H1 (cell line): ENCODE results near the gene MPPED2. TPM values are rescaled to one million over a fixed set of nuclear protein-coding genes. Genes with fewer than 3 reads are reported as not detected.

Experiments used
- CTCF ChIA-PET: fragments of 300-600 bp; sonication (Branson Sonifier 250); formaldehyde crosslinking; loops from one replicate; lab custom pipeline; 2021; ENCODE audit not compliant: partially characterized antibody; lab: Charles Lee
- POLR2A ChIA-PET: fragments of 300-600 bp; sonication (Branson Sonifier 250); formaldehyde crosslinking; loops from one replicate; lab custom pipeline; 2021; ENCODE audit warnings: inconsistent platforms; ENCODE audit not compliant: partially characterized antibody; lab: Charles Lee
- DNase-seq, 2 experiments: peaks; one replicate each; pipeline versions ENCODE4 v3.0.0 to v3.0.0-alpha.2; 2010 to 2022; ENCODE audit warnings: low spot score in 2 of 2, low read depth in 1 of 2, mixed read lengths in 1 of 2
- FAIRE-seq: peaks from 2 replicates; lab custom pipeline; 2011; peaks lifted over from hg19 to GRCh38; lab: Jason Lieb, UNC
- H2AFZ ChIP-seq: 2 replicates; pipeline ENCODE4 v1.8.1; 2012; ENCODE audit warnings: low read length, inconsistent platforms
- H2AK5ac ChIP-seq: 2 replicates; pipeline ENCODE4 v1.6.1; 2013; ENCODE audit warnings: low read depth, low read length
- H2BK120ac ChIP-seq: replicated peaks from 2 replicates; pipeline ENCODE3; 2013; ENCODE audit warnings: low read depth, low read length, inconsistent platforms
- H2BK12ac ChIP-seq: 2 replicates; pipeline ENCODE4 v1.6.1; 2013; ENCODE audit warnings: low read depth, low read length
- H2BK15ac ChIP-seq: 2 replicates; pipeline ENCODE4 v1.6.1; 2013; ENCODE audit warnings: low read length
- H2BK20ac ChIP-seq: 2 replicates; pipeline ENCODE4 v1.6.1; 2013; ENCODE audit warnings: low read length
- H2BK5ac ChIP-seq: 2 replicates; pipeline ENCODE4 v1.6.1; 2013; ENCODE audit warnings: low read depth, low read length
- H3K14ac ChIP-seq: 2 replicates; pipeline ENCODE4 v1.6.1; 2013; ENCODE audit warnings: inconsistent platforms; ENCODE audit not compliant: insufficient read length
- H3K18ac ChIP-seq: 2 replicates; pipeline ENCODE4 v1.6.1; 2013; ENCODE audit warnings: low read length; ENCODE audit errors: extremely low read depth
- H3K23ac ChIP-seq: 2 replicates; pipeline ENCODE4 v1.6.1; 2013; ENCODE audit warnings: inconsistent platforms; ENCODE audit not compliant: insufficient read length
- H3K23me2 ChIP-seq: 2 replicates; pipeline ENCODE4 v1.6.1; 2013; ENCODE audit warnings: low read depth, low read length
- H3K27ac ChIP-seq: 2 replicates; pipeline ENCODE4 v1.6.1; 2011; ENCODE audit warnings: low read depth, low read length, inconsistent platforms
- H3K27me3 ChIP-seq, 4 experiments: replicated peaks in 1 of 4; 1 replicate in 1 of 4; 2 replicates in 3 of 4; pipeline versions ENCODE4 v1.6.1 to v1.8.1; 2011 to 2013; ENCODE audit warnings: low read length in 3 of 4, mild to moderate bottlenecking in 3 of 4, inconsistent platforms in 2 of 4, mixed read lengths in 2 of 4, moderate library complexity in 1 of 4; ENCODE audit not compliant: control insufficient read depth in 3 of 4, insufficient read depth in 3 of 4; ENCODE audit errors: extremely low read depth in 1 of 4
- H3K36me3 ChIP-seq, 4 experiments: 2 replicates each; pipeline versions ENCODE4 v1.6.1 to v1.8.1; 2011 to 2013; ENCODE audit warnings: mild to moderate bottlenecking in 4 of 4, low read length in 3 of 4, moderate library complexity in 2 of 4, control low read depth in 1 of 4, inconsistent platforms in 1 of 4; ENCODE audit not compliant: insufficient read depth in 4 of 4, control insufficient read depth in 2 of 4
- H3K4ac ChIP-seq: replicated peaks from 2 replicates; pipeline ENCODE3; 2013; ENCODE audit warnings: low read length, low read depth, mixed read lengths, inconsistent platforms; ENCODE audit not compliant: insufficient read length
- H3K4me1 ChIP-seq, 4 experiments: replicated peaks in 1 of 4; 1 replicate in 1 of 4; 2 replicates in 3 of 4; pipeline versions ENCODE4 v1.6.1 to v1.8.1; 2011 to 2013; ENCODE audit warnings: low read length in 3 of 4, inconsistent platforms in 2 of 4, mixed read lengths in 1 of 4; ENCODE audit not compliant: insufficient read depth in 4 of 4, control insufficient read depth in 3 of 4
- H3K4me2 ChIP-seq, 2 experiments: 2 replicates each; pipeline versions ENCODE4 v1.6.1 to v1.8.1; 2011 to 2013; ENCODE audit warnings: low read depth in 2 of 2, low read length in 2 of 2, control low read depth in 1 of 2, inconsistent platforms in 1 of 2, mild to moderate bottlenecking in 1 of 2; ENCODE audit not compliant: insufficient read depth in 1 of 2
- H3K4me3 ChIP-seq, 4 experiments: fragments of 200-600, 300-600 bp in 1 of 4; sonication (generic), shearing (Covaris generic), sonication (Bioruptor Twin) in 1 of 4; 2 replicates each; pipeline versions ENCODE4 v1.5.1 to v1.8.1; 2011 to 2016; ENCODE audit warnings: low read length in 4 of 4, low read depth in 3 of 4, control low read depth in 2 of 4, inconsistent platforms in 2 of 4, mild to moderate bottlenecking in 2 of 4, mixed read lengths in 1 of 4, moderate library complexity in 1 of 4; ENCODE audit not compliant: insufficient read depth in 2 of 4; ENCODE audit errors: extremely low read depth in 1 of 4
- H3K56ac ChIP-seq: replicated peaks from 2 replicates; pipeline ENCODE3; 2013; ENCODE audit warnings: low read depth, mild to moderate bottlenecking, mixed read lengths, low read length, inconsistent platforms; ENCODE audit not compliant: insufficient read length
- H3K79me1 ChIP-seq: 2 replicates; pipeline ENCODE4 v1.6.1; 2013; ENCODE audit warnings: low read depth, low read length, control low read depth
- H3K79me2 ChIP-seq, 2 experiments: 2 replicates each; pipeline versions ENCODE4 v1.6.1 to v1.8.1; 2012 to 2013; ENCODE audit warnings: low read length in 2 of 2, mild to moderate bottlenecking in 2 of 2, inconsistent platforms in 1 of 2; ENCODE audit not compliant: insufficient read depth in 2 of 2, control insufficient read depth in 1 of 2
- H3K9ac ChIP-seq, 4 experiments: replicated peaks in 1 of 4; 1 replicate in 1 of 4; 2 replicates in 3 of 4; pipeline versions ENCODE4 v1.6.1 to v1.8.1; 2011 to 2013; ENCODE audit warnings: low read depth in 3 of 4, low read length in 3 of 4, control low read depth in 2 of 4, mild to moderate bottlenecking in 2 of 4, moderate library complexity in 2 of 4, inconsistent platforms in 1 of 4; ENCODE audit errors: extremely low read depth in 1 of 4
- H3K9me3 ChIP-seq, 2 experiments: 2 replicates each; pipeline versions ENCODE4 v1.6.1 to v1.8.1; 2012 to 2013; ENCODE audit warnings: mild to moderate bottlenecking in 2 of 2, moderate library complexity in 2 of 2, control low read depth in 1 of 2, inconsistent platforms in 1 of 2, low read depth in 1 of 2, low read length in 1 of 2, mixed read lengths in 1 of 2; ENCODE audit not compliant: insufficient read depth in 2 of 2
- H4K20me1 ChIP-seq, 2 experiments: replicated peaks in 1 of 2; 2 replicates each; pipeline versions ENCODE3 to v1.8.1; 2011 to 2013; ENCODE audit warnings: inconsistent platforms in 2 of 2, low read length in 2 of 2, mild to moderate bottlenecking in 1 of 2; ENCODE audit not compliant: insufficient read depth in 2 of 2, control insufficient read depth in 1 of 2
- H4K5ac ChIP-seq: 2 replicates; pipeline ENCODE4 v1.6.1; 2013; ENCODE audit warnings: low read length, low read depth, mixed read lengths, inconsistent platforms; ENCODE audit not compliant: insufficient read length
- H4K8ac ChIP-seq: 2 replicates; pipeline ENCODE4 v1.8.0; 2013; ENCODE audit warnings: mild to moderate bottlenecking, moderate library complexity, low read length, inconsistent platforms; ENCODE audit not compliant: insufficient read depth; ENCODE audit errors: extremely low read depth
- H4K91ac ChIP-seq: replicated peaks from 2 replicates; pipeline ENCODE3; 2013; ENCODE audit warnings: low read length, mixed read lengths, inconsistent platforms; ENCODE audit not compliant: insufficient read length
- YY1 ChIP-seq: IDR thresholded peaks from 2 replicates; pipeline ENCODE4 v1.6.1; 2011; ENCODE audit warnings: low read depth, mild to moderate bottlenecking, low read length
- WGBS, 2 experiments: shearing (Covaris generic) in 1 of 2; methylation state at CpG; one replicate each; pipeline versions ENCODE4 v1.1.6 to v1.1.7; 2013 to 2015; ENCODE audit warnings: low lambda C conversion rate in 2 of 2, mixed read lengths in 2 of 2, inconsistent platforms in 1 of 2, low coverage in 1 of 2, missing lambda C conversion rate in 1 of 2; ENCODE audit not compliant: insufficient replicate concordance in 2 of 2, insufficient coverage in 1 of 2, insufficient read length in 1 of 2; ENCODE audit errors: extremely low coverage in 1 of 2, missing lambda C conversion rate in 1 of 2; 5-methylcytosine and 5-hydroxymethylcytosine counted together
- polyA plus RNA-seq, 7 experiments: library from polyadenylated mRNA; depleted of rRNA in 3 of 7; stranded (reverse) in 5 of 7; unstranded in 2 of 7; fragments of >200 nt in 5 of 7; fragments of 200-250 nt in 2 of 7; gene quantifications; 1 replicate in 5 of 7; 2 replicates in 1 of 7; 4 replicates in 1 of 7; pipeline versions ENCODE4 v1.2.1 to v1.2.3, GENCODE V29; 2011 to 2013; ENCODE audit warnings: missing spikeins in 2 of 7, mixed read lengths in 2 of 7
- total RNA-seq: library from RNA; stranded (reverse); fragmentation: NEBNext Ultra II Directional; extraction: Animal tissue kit (Norgen Biotek cat#: 25700); gene quantifications from 2 replicates; pipeline ENCODE4 v1.2.1, GENCODE V29; 2021

The MPPED2 gene
- total and polyA plus RNA-seq, 2 of the 8 experiments (the other 6 are each of a cell fraction or from before 2014, with no cell fraction given), result 1.3 to 3.5 TPM

DNA sequence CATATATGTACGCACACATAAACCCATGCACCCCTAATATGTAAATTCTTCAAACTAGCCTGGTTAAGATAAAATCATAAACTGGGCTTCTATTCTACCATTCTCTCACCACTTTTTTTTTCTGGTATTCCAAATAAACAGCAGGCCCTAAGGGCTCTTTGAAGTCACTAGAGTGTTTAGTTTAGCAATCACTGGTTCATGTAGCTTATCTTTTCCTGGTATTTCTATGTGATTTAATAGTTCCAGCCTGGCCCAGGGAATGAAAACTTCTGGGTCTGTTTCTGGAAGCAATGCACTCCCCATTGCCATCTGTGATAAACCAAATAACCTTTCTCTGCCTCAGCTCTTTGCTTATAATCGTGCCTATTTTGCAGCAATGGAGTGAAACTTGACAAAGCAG lies 10.7 kb upstream of the MPPED2 start:
- DNase-seq (no peak), FAIRE-seq (no peak)
- ChIA-PET CTCF (no interaction called here), POLR2A (no interaction called here)
- Histone ChIP-seq H3K14ac (no peak overlapping the region), H3K36me3 (no peaks in the 10 kb centered on the region), H3K56ac (no peak overlapping the region), H3K9ac (no peak overlapping the region), H2BK5ac (no peak overlapping the region), H3K27me3 (peaks cover 0 to 2% (median 0%) of the 10 kb centered on the region in 4 experiments; a peak in 1 of 7 replicates), H4K91ac (no peak overlapping the region), H3K79me1 (no peaks in the 10 kb centered on the region), H3K4ac (no peak overlapping the region), H2AK5ac (no peak overlapping the region), H2BK12ac (no peak overlapping the region), H3K4me2 (no peak overlapping the region), H3K79me2 (no peaks in the 10 kb centered on the region), H3K23ac (no peak overlapping the region), H4K8ac (no peak overlapping the region), H4K20me1 (no peaks in the 10 kb centered on the region), H2BK120ac (no peak overlapping the region), H2AFZ (no peak overlapping the region), H3K9me3 (no peaks in the 10 kb centered on the region), H3K18ac (no peak overlapping the region), H2BK15ac (no peak overlapping the region), H3K27ac (no peak overlapping the region), H3K4me1 (no peaks in the 10 kb centered on the region), H3K4me3 (no peak overlapping the region), H3K23me2 (no peaks in the 10 kb centered on the region), H2BK20ac (no peak overlapping the region), H4K5ac (no peak overlapping the region)
- 89% methylated on average over 2 of the region's 2 CpGs; no CpG with 5 or more reads in 1 of the 2 experiments for WGBS, 2 experiments
- TF ChIP-seq YY1, result no peak
